ENCODE measurements around the gene LCK. TPM values are rescaled to one million over a fixed set of nuclear protein-coding genes. Genes with fewer than 3 reads are reported as not detected.

Gene LCK
- total RNA-seq, 1 experiment from 2014 or later = not detected

DNA sequence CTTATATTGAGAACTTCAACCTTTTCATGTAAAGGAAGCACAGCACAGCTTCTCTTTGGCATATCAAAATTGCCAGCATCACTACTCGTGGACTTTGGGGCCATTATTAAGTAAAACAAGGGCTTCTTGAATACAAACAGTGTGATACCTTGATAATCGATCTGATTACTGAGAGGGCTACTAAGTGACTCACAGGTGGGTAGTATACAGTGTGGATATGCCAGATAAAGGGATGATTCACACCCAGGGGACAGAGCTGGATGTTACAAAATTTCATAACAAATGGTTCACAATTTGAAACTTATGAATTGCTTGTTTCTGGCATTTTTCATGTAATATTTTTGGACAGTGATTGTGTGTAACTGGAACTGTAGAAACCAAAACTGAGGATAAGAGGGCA, 56.3 kb downstream of the LCK start:
- POLR2A ChIA-PET = interaction anchor here (0.7 to 0.8 kb wide), 2 partner anchors 15 to 127 kb away, joined by 3 read pairs; partner anchors contain the start of gene HDAC1
- no peaks in the 10 kb centered on the region for H3K9me3 Mint-ChIP-seq (ENCODE audit: unreplicated experiment)
- peaks cover 46% of the 10 kb centered on the region for H3K36me3 Mint-ChIP-seq (ENCODE audit: insufficient read depth, unreplicated experiment)
- TF ChIP-seq, protein P1, sequence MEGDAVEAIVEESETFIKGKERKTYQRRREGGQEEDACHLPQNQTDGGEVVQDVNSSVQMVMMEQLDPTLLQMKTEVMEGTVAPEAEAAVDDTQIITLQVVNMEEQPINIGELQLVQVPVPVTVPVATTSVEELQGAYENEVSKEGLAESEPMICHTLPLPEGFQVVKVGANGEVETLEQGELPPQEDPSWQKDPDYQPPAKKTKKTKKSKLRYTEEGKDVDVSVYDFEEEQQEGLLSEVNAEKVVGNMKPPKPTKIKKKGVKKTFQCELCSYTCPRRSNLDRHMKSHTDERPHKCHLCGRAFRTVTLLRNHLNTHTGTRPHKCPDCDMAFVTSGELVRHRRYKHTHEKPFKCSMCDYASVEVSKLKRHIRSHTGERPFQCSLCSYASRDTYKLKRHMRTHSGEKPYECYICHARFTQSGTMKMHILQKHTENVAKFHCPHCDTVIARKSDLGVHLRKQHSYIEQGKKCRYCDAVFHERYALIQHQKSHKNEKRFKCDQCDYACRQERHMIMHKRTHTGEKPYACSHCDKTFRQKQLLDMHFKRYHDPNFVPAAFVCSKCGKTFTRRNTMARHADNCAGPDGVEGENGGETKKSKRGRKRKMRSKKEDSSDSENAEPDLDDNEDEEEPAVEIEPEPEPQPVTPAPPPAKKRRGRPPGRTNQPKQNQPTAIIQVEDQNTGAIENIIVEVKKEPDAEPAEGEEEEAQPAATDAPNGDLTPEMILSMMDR (IDR thresholded peaks at IDR 0.05; ENCODE audit: unreplicated experiment) = no peak
- DNase-seq (ENCODE audit: unreplicated experiment) = peak; percentile 24
- intact Hi-C loops (cut with micrococcal nuclease) = no loop called here
- peak overlapping the region; percentile 2 for H3K27ac Mint-ChIP-seq (ENCODE audit: low read depth, unreplicated experiment)
- no peaks in the 10 kb centered on the region for H3K27me3 Mint-ChIP-seq (ENCODE audit: insufficient read depth, unreplicated experiment)
- no peak overlapping the region for H3K4me3 Mint-ChIP-seq (ENCODE audit: unreplicated experiment)
- no TSS peak for BruUV-seq (replicated peaks)
- H3K4me1 Mint-ChIP-seq (ENCODE audit: insufficient read depth, unreplicated experiment) = peaks cover 18% of the 10 kb centered on the region
- CTCF ChIA-PET = interaction anchor here (0.6 to 0.9 kb wide), 3 partner anchors 10 to 91 kb away, joined by 3 to 4 read pairs (median 3); no protein-coding TSS in a partner anchor

DNA sequence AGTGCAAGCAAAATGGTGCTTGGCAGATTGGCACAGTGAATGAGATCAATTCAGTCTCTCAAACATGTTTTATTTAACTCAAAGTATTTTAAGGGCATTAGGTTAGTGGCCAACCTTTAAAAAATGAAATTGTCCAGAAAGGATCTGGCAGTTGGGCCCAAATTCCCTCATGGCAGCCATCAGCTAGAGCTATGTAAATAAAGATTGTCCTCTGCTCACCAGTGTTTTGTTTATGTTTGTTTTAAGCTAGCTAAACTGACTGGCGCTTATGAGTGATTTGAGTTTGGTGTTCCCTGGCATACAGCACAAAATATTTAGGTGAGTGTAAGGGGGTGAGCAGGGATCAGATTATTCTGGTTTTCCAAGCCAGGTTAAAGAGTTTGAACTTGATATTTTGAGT, 58.9 kb downstream of the LCK start:
- H3K27me3 Mint-ChIP-seq (ENCODE audit: insufficient read depth, unreplicated experiment) = no peaks in the 10 kb centered on the region
- no peak overlapping the region for H3K27ac Mint-ChIP-seq (ENCODE audit: low read depth, unreplicated experiment)
- H3K9me3 Mint-ChIP-seq (ENCODE audit: unreplicated experiment) = no peaks in the 10 kb centered on the region
- peaks cover 31% of the 10 kb centered on the region for H3K36me3 Mint-ChIP-seq (ENCODE audit: insufficient read depth, unreplicated experiment)
- no TSS peak for BruUV-seq (replicated peaks)
- intact Hi-C loops (cut with micrococcal nuclease) = no loop called here
- ChIA-PET POLR2A (no interaction called here), CTCF (interaction anchor here (0.6 kb wide), 1 partner anchor 62 kb away, joined by 3 read pairs; no protein-coding TSS in a partner anchor)
- TF ChIP-seq, protein P1 (IDR thresholded peaks at IDR 0.05; ENCODE audit: unreplicated experiment) = no peak
- H3K4me3 Mint-ChIP-seq (ENCODE audit: unreplicated experiment) = no peak overlapping the region
- no peak for DNase-seq (ENCODE audit: unreplicated experiment)
- peaks cover 21% of the 10 kb centered on the region for H3K4me1 Mint-ChIP-seq (ENCODE audit: insufficient read depth, unreplicated experiment)

DNA sequence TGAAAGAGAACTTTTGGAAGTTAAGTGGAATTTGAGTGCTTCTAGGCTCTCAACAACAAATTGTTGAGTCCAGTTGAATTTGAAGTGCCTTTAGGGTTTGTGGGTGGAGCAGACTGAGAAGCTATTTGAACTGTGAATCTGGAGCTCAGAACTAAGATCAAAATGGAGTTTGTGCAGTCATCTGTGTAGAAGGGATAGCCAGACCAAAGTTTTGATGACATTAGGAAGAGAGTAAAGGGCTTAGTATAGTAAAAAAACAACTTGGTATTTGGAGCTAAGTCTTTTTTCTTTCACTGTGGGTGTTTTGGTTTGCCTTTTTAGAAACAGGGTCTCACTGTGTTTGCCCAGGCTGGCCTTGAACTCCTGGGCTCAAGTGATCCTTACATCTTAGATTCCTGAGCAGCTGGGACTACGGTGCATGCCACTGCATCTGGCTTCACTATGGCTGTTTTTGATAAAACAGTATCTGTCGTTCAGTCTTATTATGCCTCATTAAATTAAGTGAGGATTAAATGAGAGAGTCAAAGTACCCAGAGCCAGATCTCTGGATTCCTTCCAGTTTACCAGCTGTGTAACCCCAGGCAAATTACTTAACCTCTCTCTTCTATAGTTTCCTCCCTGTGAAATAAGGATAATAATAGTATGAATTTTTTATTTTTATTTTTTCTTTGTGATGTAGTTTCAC, 60.8 kb downstream of the LCK start:
- Mint-ChIP-seq H3K27me3 (ENCODE audit: insufficient read depth, unreplicated experiment) (no peaks in the 10 kb centered on the region), H3K27ac (ENCODE audit: low read depth, unreplicated experiment) (peak overlapping the region; percentile 3), H3K4me1 (ENCODE audit: insufficient read depth, unreplicated experiment) (peaks cover 24% of the 10 kb centered on the region), H3K4me3 (ENCODE audit: unreplicated experiment) (no peak overlapping the region), H3K9me3 (ENCODE audit: unreplicated experiment) (no peaks in the 10 kb centered on the region), H3K36me3 (ENCODE audit: insufficient read depth, unreplicated experiment) (peaks cover 21% of the 10 kb centered on the region)
- ChIA-PET CTCF (interaction anchor here (1.2 to 1.4 kb wide), 2 partner anchors 16 to 96 kb away, joined by 3 to 8 read pairs; no protein-coding TSS in a partner anchor), POLR2A (interaction anchor here (0.7 to 0.9 kb wide), 3 partner anchors 10 to 300 kb away, joined by 3 to 4 read pairs (median 3); no protein-coding TSS in a partner anchor)
- intact Hi-C loops (cut with micrococcal nuclease) = no loop called here
- TF ChIP-seq, protein P1 (IDR thresholded peaks at IDR 0.05; ENCODE audit: unreplicated experiment) = no peak
- no TSS peak for BruUV-seq (replicated peaks)
- no peak for DNase-seq (ENCODE audit: unreplicated experiment)

DNA sequence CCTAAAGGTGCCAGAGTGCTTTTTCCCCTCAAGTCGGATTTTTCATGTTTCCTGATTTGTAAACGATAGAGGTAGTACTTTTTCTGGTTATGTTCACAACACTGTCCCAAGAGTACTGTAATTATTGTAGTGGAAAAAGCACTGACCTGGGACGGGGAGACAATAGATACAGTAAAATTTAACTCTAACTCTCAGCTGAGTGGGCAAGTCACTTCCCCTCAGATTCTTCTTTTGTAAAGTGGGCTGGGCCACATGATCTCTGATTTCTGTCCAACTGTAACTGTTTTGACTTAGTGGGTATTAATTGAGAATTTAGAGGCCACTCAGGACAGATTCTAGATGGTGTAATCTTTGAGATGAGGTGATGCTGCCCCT, 65.8 kb downstream of the LCK start:
- no TSS peak for BruUV-seq (replicated peaks)
- ChIA-PET POLR2A (no interaction called here), CTCF (interaction anchor here (0.6 to 4.8 kb wide), 3 partner anchors 12 to 101 kb away, joined by 3 to 24 read pairs (median 4); no protein-coding TSS in a partner anchor)
- TF ChIP-seq, protein P1 (IDR thresholded peaks at IDR 0.05; ENCODE audit: unreplicated experiment) = no peak
- DNase-seq (ENCODE audit: unreplicated experiment) = no peak
- Mint-ChIP-seq H3K9me3 (ENCODE audit: unreplicated experiment) (no peaks in the 10 kb centered on the region), H3K36me3 (ENCODE audit: insufficient read depth, unreplicated experiment) (peaks cover 42% of the 10 kb centered on the region), H3K27me3 (ENCODE audit: insufficient read depth, unreplicated experiment) (no peaks in the 10 kb centered on the region), H3K4me1 (ENCODE audit: insufficient read depth, unreplicated experiment) (peaks cover 6% of the 10 kb centered on the region), H3K27ac (ENCODE audit: low read depth, unreplicated experiment) (no peak overlapping the region), H3K4me3 (ENCODE audit: unreplicated experiment) (no peak overlapping the region)
- intact Hi-C loops (cut with micrococcal nuclease) = loop anchor here (1.0 kb wide), 1 partner anchor 102 kb away; no protein-coding TSS in a partner anchor
